GM13977 (cell line): ENCODE data around the gene ADAMTS18.
"Not testable (repeated sequence)": the region's sequence is repeated elsewhere in the genome, so short reads cannot be mapped to it uniquely, and the experiment has no call there.

Source experiments
- DNase-seq: peaks from one replicate; pipeline ENCODE4 v3.0.0; 2012; ENCODE audit warnings: low spot score
- in situ Hi-C: fragments of 300-500 bp; cut with MboI; formaldehyde crosslinking; loops from one replicate; pipeline ENCODE4 v1.12.0; 2022; ENCODE audit warnings: low sequenced_read_pairs, low pct_unique_long_range_greater_than_20kb, mixed read lengths, inconsistent platforms; ENCODE audit not compliant: unreplicated experiment
- TF ChIP-seq, protein P1 (sequence below): IDR thresholded peaks from 2 replicates; pipeline ENCODE4 v1.5.1; 2012; ENCODE audit warnings: mild to moderate bottlenecking, control low read depth; ENCODE audit not compliant: insufficient read depth; ENCODE audit errors: extremely low read depth, missing control alignments

The ADAMTS18 gene

DNA sequence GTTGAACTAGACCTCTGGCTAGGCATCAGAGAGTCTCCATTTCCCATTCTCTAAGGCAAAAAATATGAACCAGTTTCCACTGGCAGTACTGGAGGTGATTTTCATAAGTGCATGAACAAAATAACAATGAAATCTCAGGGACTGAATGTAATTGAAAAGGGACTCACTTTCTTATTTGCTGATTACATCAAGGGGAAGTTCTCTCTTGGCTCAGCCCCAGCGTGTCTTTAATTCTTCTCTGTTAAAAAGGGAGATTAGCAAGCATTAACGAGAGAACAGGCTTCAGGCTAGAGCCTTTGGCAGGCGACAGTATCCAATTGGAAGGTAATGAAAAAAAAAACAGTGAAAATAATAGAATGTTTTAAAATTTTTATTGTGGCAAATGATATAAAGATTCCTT, 34.0 kb upstream of the ADAMTS18 start:
- in situ Hi-C loops = no loop called here
- no peak for DNase-seq
- TF ChIP-seq, protein P1, sequence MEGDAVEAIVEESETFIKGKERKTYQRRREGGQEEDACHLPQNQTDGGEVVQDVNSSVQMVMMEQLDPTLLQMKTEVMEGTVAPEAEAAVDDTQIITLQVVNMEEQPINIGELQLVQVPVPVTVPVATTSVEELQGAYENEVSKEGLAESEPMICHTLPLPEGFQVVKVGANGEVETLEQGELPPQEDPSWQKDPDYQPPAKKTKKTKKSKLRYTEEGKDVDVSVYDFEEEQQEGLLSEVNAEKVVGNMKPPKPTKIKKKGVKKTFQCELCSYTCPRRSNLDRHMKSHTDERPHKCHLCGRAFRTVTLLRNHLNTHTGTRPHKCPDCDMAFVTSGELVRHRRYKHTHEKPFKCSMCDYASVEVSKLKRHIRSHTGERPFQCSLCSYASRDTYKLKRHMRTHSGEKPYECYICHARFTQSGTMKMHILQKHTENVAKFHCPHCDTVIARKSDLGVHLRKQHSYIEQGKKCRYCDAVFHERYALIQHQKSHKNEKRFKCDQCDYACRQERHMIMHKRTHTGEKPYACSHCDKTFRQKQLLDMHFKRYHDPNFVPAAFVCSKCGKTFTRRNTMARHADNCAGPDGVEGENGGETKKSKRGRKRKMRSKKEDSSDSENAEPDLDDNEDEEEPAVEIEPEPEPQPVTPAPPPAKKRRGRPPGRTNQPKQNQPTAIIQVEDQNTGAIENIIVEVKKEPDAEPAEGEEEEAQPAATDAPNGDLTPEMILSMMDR = no peak

- in situ Hi-C loops = no loop called here
- DNase-seq = no peak
- TF ChIP-seq, protein P1 = no peak
Observed at GRCh38 chr16:77467821-77468335, 33.0 kb upstream of the ADAMTS18 start.

GRCh38 chr16:77463659-77464058, 28.8 kb upstream of the ADAMTS18 start:
- DNase-seq, in situ Hi-C loops: not testable (repeated sequence)

- TF ChIP-seq, protein P1 = no peak
- no peak for DNase-seq
- in situ Hi-C loops = no loop called here
Observed at GRCh38 chr16:77462894-77463293, 28.1 kb upstream of the ADAMTS18 start.

- TF ChIP-seq, protein P1 = no peak
- no peak for DNase-seq
- in situ Hi-C loops = no loop called here
Observed at GRCh38 chr16:77459534-77460254, 24.9 kb upstream of the ADAMTS18 start.

- no peak for DNase-seq
- TF ChIP-seq, protein P1 = no peak
- in situ Hi-C loops = no loop called here
Observed at GRCh38 chr16:77457046-77457445, 22.2 kb upstream of the ADAMTS18 start.

DNA sequence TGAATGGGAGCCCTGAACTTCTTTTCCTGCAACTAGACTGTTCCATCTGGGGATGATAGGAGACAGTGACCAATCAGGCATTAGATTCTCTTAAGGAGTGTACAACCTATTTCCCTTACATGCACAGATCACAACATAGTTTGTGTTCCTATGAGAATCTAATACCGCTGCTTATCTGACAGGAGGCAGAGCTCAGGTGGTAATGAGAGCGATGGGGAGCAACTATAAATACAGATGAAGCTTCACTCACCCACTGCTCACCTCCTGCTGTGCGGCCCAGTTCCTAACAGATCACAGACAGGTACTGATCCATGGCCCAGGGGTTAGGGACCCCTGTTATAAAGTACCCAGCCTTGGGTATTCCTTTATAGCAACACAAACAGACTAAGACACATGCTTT, 17.4 kb upstream of the ADAMTS18 start:
- in situ Hi-C loops = no loop called here
- TF ChIP-seq, protein P1 = no peak
- no peak for DNase-seq
